HepG2 (cell line): Measurements from ENCODE around the gene PDE1C. TPM values are rescaled to one million over a fixed set of nuclear protein-coding genes. Genes with fewer than 3 reads are reported as not detected.

Source experiments
- ATAC-seq: fragments of 200-7000 bp; cut with Tn5 transposase; 3 replicates; pipeline ENCODE4 v1.9.1; 2020; ENCODE audit warnings: mild to moderate bottlenecking, moderate library complexity
- BruUV-seq: library from RNA; stranded (reverse); fragments of 400-500 nt; replicated peaks from 2 replicates; lab custom pipeline; 2021; lab: Mats Ljungman, UMichigan
- CTCF ChIA-PET: fragments of 300-600 bp; formaldehyde crosslinking; extraction: SDS; loops from one replicate; lab custom pipeline; 2021; ENCODE audit warnings: low total read pairs, inconsistent platforms, low intra/inter-chr PET ratio; lab: Yijun Ruan, JAX
- POLR2A ChIA-PET: fragments of 350-600 bp; sonication (Branson Sonifier 250); formaldehyde crosslinking; loops from one replicate; lab custom pipeline; 2020; ENCODE audit warnings: antibody characterized with exemption, inconsistent platforms; lab: Yijun Ruan, JAX
- DNase-seq: peaks from one replicate; pipeline ENCODE4 v3.0.0-alpha.2; 2015; ENCODE audit warnings: low spot score
- FAIRE-seq: peaks from 3 replicates; lab custom pipeline; 2011; peaks lifted over from hg19 to GRCh38; lab: Jason Lieb, UNC
- H2AFZ ChIP-seq: one replicate; pipeline ENCODE4 v1.6.1; 2011; ENCODE audit warnings: low read length, inconsistent platforms
- H3K27ac ChIP-seq: fragments of 300-600 bp; 3 replicates; pipeline ENCODE4 v1.8.0; 2011; ENCODE audit warnings: mixed run types, mild to moderate bottlenecking, mixed read lengths, low read length, inconsistent platforms; ENCODE audit not compliant: insufficient read depth; ENCODE audit errors: extremely low read length
- H3K27me3 ChIP-seq, 2 experiments: fragments of 200-600 bp in 1 of 2; 2 replicates in 1 of 2; 3 replicates in 1 of 2; pipeline versions ENCODE4 v1.6.0 to v1.8.0; 2011; ENCODE audit warnings: low read length in 2 of 2, mild to moderate bottlenecking in 2 of 2, moderate library complexity in 2 of 2, inconsistent platforms in 1 of 2; ENCODE audit not compliant: insufficient read depth in 2 of 2, control insufficient read depth in 1 of 2
- H3K36me3 ChIP-seq, 2 experiments: fragments of 200-600 bp in 1 of 2; replicated peaks in 1 of 2; 2 replicates in 1 of 2; 3 replicates in 1 of 2; pipeline versions ENCODE4 v1.5.1 to v1.8.0; 2011; ENCODE audit warnings: low read length in 2 of 2, inconsistent platforms in 1 of 2; ENCODE audit not compliant: insufficient read depth in 2 of 2, control insufficient read depth in 1 of 2
- H3K4me1 ChIP-seq: 2 replicates; pipeline ENCODE4 v1.5.1; 2012; ENCODE audit warnings: low read length, inconsistent platforms; ENCODE audit not compliant: insufficient read depth
- H3K4me2 ChIP-seq: 2 replicates; pipeline ENCODE4 v1.6.0; 2011; ENCODE audit warnings: low read depth, low read length, inconsistent platforms
- H3K4me3 ChIP-seq, 3 experiments: fragments of 200-600 bp in 1 of 3; sonication (generic), shearing (Covaris generic) in 1 of 3; replicated peaks in 1 of 3; 2 replicates each; pipeline ENCODE4 v1.5.1; 2011 to 2016; ENCODE audit warnings: low read length in 3 of 3, inconsistent platforms in 2 of 3, low read depth in 2 of 3, mild to moderate bottlenecking in 2 of 3, control low read depth in 1 of 3, mixed read lengths in 1 of 3; ENCODE audit not compliant: insufficient read depth in 1 of 3
- H3K79me2 ChIP-seq: one replicate; pipeline ENCODE4 v1.6.1; 2011; ENCODE audit warnings: low read length, inconsistent platforms; ENCODE audit not compliant: insufficient read depth
- H3K9ac ChIP-seq: 2 replicates; pipeline ENCODE4 v1.6.0; 2011; ENCODE audit warnings: mild to moderate bottlenecking, low read depth, low read length, inconsistent platforms; ENCODE audit not compliant: insufficient read depth
- H3K9me3 ChIP-seq: 2 replicates; pipeline ENCODE4 v1.5.1; 2012; ENCODE audit warnings: mild to moderate bottlenecking, low read length
- H4K20me1 ChIP-seq: 2 replicates; pipeline ENCODE4 v1.6.0; 2011; ENCODE audit warnings: inconsistent platforms, mild to moderate bottlenecking, low read length, moderate library complexity; ENCODE audit not compliant: insufficient read depth
- CC2D1A ChIP-seq: sonication (generic); formaldehyde crosslinking; IDR thresholded peaks from 2 replicates; pipeline ENCODE4 v1.8.1; 2023; ENCODE audit warnings: mild to moderate bottlenecking, missing genetic modification reagents
- EHMT2 ChIP-seq: fragments of 200-600 bp; sonication (generic); IDR thresholded peaks from 2 replicates; pipeline ENCODE4 v1.7.0; 2017; ENCODE audit warnings: antibody characterized with exemption, low read depth, low read length, borderline replicate concordance
- ELF3 ChIP-seq: IDR thresholded peaks from 2 replicates; pipeline ENCODE4 v1.6.1; 2016; ENCODE audit warnings: missing genetic modification reagents, missing compliant biosample characterization
- FOXP1 ChIP-seq, 2 experiments: fragments of 450-650 bp in 1 of 2; IDR thresholded peaks; 2 replicates each; pipeline ENCODE4 v1.6.1; 2017 to 2018; ENCODE audit warnings: antibody characterized with exemption in 1 of 2
- KDM4B ChIP-seq: sonication (generic); formaldehyde crosslinking; IDR thresholded peaks from 2 replicates; pipeline ENCODE4 v1.4.0; 2020; ENCODE audit warnings: missing genetic modification reagents
- NFE2L2 ChIP-seq: fragments of 150-350 bp; IDR thresholded peaks from 2 replicates; pipeline ENCODE4 v1.6.1; 2014; ENCODE audit warnings: low read length
- RARA ChIP-seq: IDR thresholded peaks from 2 replicates; pipeline ENCODE4 v1.6.1; 2016; ENCODE audit warnings: missing genetic modification reagents, missing compliant biosample characterization
- TMF1 ChIP-seq: sonication (generic); formaldehyde crosslinking; IDR thresholded peaks from 2 replicates; pipeline ENCODE4 v1.8.1; 2022; ENCODE audit warnings: low read depth, missing genetic modification reagents
- ZNF432 ChIP-seq: sonication (generic); formaldehyde crosslinking; IDR thresholded peaks from 2 replicates; pipeline ENCODE4 v1.5.0; 2020; ENCODE audit warnings: missing genetic modification reagents, mild to moderate bottlenecking, borderline replicate concordance
- ZNF614 ChIP-seq: IDR thresholded peaks from 2 replicates; pipeline ENCODE4 v1.6.1; 2018; ENCODE audit warnings: missing biosample characterization, missing genetic modification reagents, inconsistent platforms, borderline replicate concordance
- ZNF776 ChIP-seq: sonication (generic); formaldehyde crosslinking; IDR thresholded peaks from 2 replicates; pipeline ENCODE4 v1.4.0; 2020; ENCODE audit warnings: mild to moderate bottlenecking, missing genetic modification reagents
- ZNF878 ChIP-seq: sonication (generic); formaldehyde crosslinking; IDR thresholded peaks from 2 replicates; pipeline ENCODE4 v1.8.1; 2023; ENCODE audit warnings: mild to moderate bottlenecking, missing genetic modification reagents, moderate library complexity
- WGBS: methylation state at CpG from one replicate; pipeline ENCODE4 v1.1.6; 2017; ENCODE audit warnings: low lambda C conversion rate; 5-methylcytosine and 5-hydroxymethylcytosine counted together
- in situ Hi-C: cut with HindIII; loops from 2 replicates; pipeline ENCODE4 v1.10.0; 2017; ENCODE audit warnings: low pct_unique_long_range_greater_than_20kb; ENCODE audit not compliant: extremely low pct_ligation_motif_present
- intact Hi-C: fragments of 100-400 bp; cut with micrococcal nuclease; formaldehyde crosslinking; loops from one replicate; pipeline ENCODE4 v1.10.0; 2022; ENCODE audit not compliant: unreplicated experiment
- polyA plus RNA-seq, 8 experiments: library from polyadenylated mRNA; depleted of rRNA in 3 of 8; stranded (reverse) in 7 of 8; unstranded in 1 of 8; fragments of >200 nt; fragmentation: Illumina TruSeq in 4 of 8; extraction: Trizol in 4 of 8; gene quantifications; 2 replicates each; pipeline versions ENCODE4 v1.2.1 to v1.2.3, GENCODE V29; 2011 to 2016; ENCODE audit warnings: low read depth in 4 of 8, missing spikeins in 1 of 8, mixed read lengths in 1 of 8; ENCODE audit not compliant: insufficient read depth in 1 of 8
- total RNA-seq, 5 experiments: library from RNA; depleted of rRNA; stranded (reverse); fragments of >200 nt; fragmentation: Illumina TruSeq; extraction: Trizol; gene quantifications; 2 replicates each; pipeline ENCODE4 v1.2.3, GENCODE V29; 2016; ENCODE audit warnings: low read depth in 1 of 5
- TF ChIP-seq, protein P1 (sequence below): sonication (generic); formaldehyde crosslinking; IDR thresholded peaks from 2 replicates; pipeline ENCODE4 v1.4.0; 2020; ENCODE audit warnings: missing genetic modification reagents
- TF ChIP-seq, protein P2 (sequence below): sonication (generic); formaldehyde crosslinking; IDR thresholded peaks from 2 replicates; pipeline ENCODE4 v1.4.0; 2020; ENCODE audit warnings: mild to moderate bottlenecking, missing genetic modification reagents
- TF ChIP-seq, protein P3 (sequence below): sonication (generic); formaldehyde crosslinking; IDR thresholded peaks from 2 replicates; pipeline ENCODE4 v1.5.1; 2020; ENCODE audit warnings: mild to moderate bottlenecking, missing genetic modification reagents, borderline replicate concordance

Gene PDE1C
- total and polyA plus RNA-seq, 2 of the 13 experiments (the other 11 are each of a cell fraction or from before 2014, with no cell fraction given), result not detected

DNA sequence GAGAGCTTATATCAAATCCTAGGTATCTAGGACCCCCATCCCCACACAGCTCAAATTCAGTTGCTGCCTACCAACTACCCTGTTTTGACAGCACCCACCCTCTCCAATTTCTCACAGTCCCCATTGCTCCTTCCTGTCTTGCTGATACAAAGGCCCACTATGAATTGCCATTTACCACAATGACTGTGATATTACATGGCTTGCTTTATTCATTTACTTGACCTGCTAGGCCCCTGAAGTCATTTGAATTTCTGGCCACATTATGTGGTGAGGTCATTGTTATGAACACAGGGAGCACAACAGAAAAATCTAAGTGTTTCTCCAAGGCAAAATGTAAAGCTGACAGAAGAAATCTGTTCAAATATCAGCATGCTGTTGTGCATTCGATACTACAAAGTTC, 281.8 kb downstream of the PDE1C start:
- Histone ChIP-seq H2AFZ (no peak overlapping the region), H3K79me2 (no peaks in the 10 kb centered on the region), H3K27ac (no peak overlapping the region), H3K9ac (no peak overlapping the region), H3K4me3 (no peak overlapping the region), H4K20me1 (no peaks in the 10 kb centered on the region), H3K27me3 (no peaks in the 10 kb centered on the region), H3K36me3 (no peaks in the 10 kb centered on the region), H3K9me3 (no peaks in the 10 kb centered on the region), H3K4me2 (no peak overlapping the region), H3K4me1 (no peaks in the 10 kb centered on the region)
- BruUV-seq, result no TSS peak
- FAIRE-seq, result no peak
- DNase-seq, result no peak
- POLR2A ChIA-PET, result no interaction called here
- CTCF ChIA-PET, result no interaction called here
- ATAC-seq, result no peak
- 0% methylated on average over 1 of the region's 1 CpG for WGBS
- in situ Hi-C loops (no loop called here), intact Hi-C loops (no loop called here)
- TF ChIP-seq RARA (CRISPR knock-in tag) (no peak), ZNF776 (CRISPR knock-in tag) (no peak), CC2D1A (no peak), ZNF432 (CRISPR knock-in tag) (no peak), FOXP1 (IDR thresholded peaks at IDR 0.05) (no peak), FOXP1 (CRISPR knock-in tag; IDR thresholded peaks at IDR 0.05) (no peak), KDM4B (CRISPR knock-in tag) (no peak), TMF1 (CRISPR knock-in tag) (no peak), NFE2L2 (no peak), EHMT2 (no peak), ELF3 (no peak), ZNF614 (CRISPR knock-in tag) (no peak), ZNF878 (CRISPR knock-in tag) (no peak)
- TF ChIP-seq, protein P1, sequence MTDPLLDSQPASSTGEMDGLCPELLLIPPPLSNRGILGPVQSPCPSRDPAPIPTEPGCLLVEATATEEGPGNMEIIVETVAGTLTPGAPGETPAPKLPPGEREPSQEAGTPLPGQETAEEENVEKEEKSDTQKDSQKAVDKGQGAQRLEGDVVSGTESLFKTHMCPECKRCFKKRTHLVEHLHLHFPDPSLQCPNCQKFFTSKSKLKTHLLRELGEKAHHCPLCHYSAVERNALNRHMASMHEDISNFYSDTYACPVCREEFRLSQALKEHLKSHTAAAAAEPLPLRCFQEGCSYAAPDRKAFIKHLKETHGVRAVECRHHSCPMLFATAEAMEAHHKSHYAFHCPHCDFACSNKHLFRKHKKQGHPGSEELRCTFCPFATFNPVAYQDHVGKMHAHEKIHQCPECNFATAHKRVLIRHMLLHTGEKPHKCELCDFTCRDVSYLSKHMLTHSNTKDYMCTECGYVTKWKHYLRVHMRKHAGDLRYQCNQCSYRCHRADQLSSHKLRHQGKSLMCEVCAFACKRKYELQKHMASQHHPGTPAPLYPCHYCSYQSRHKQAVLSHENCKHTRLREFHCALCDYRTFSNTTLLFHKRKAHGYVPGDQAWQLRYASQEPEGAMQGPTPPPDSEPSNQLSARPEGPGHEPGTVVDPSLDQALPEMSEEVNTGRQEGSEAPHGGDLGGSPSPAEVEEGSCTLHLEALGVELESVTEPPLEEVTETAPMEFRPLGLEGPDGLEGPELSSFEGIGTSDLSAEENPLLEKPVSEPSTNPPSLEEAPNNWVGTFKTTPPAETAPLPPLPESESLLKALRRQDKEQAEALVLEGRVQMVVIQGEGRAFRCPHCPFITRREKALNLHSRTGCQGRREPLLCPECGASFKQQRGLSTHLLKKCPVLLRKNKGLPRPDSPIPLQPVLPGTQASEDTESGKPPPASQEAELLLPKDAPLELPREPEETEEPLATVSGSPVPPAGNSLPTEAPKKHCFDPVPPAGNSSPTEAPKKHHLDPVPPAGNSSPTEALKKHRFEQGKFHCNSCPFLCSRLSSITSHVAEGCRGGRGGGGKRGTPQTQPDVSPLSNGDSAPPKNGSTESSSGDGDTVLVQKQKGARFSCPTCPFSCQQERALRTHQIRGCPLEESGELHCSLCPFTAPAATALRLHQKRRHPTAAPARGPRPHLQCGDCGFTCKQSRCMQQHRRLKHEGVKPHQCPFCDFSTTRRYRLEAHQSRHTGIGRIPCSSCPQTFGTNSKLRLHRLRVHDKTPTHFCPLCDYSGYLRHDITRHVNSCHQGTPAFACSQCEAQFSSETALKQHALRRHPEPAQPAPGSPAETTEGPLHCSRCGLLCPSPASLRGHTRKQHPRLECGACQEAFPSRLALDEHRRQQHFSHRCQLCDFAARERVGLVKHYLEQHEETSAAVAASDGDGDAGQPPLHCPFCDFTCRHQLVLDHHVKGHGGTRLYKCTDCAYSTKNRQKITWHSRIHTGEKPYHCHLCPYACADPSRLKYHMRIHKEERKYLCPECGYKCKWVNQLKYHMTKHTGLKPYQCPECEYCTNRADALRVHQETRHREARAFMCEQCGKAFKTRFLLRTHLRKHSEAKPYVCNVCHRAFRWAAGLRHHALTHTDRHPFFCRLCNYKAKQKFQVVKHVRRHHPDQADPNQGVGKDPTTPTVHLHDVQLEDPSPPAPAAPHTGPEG, result no peak
- TF ChIP-seq, protein P2, sequence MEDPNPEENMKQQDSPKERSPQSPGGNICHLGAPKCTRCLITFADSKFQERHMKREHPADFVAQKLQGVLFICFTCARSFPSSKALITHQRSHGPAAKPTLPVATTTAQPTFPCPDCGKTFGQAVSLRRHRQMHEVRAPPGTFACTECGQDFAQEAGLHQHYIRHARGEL (CRISPR knock-in tag), result no peak
- TF ChIP-seq, protein P3, sequence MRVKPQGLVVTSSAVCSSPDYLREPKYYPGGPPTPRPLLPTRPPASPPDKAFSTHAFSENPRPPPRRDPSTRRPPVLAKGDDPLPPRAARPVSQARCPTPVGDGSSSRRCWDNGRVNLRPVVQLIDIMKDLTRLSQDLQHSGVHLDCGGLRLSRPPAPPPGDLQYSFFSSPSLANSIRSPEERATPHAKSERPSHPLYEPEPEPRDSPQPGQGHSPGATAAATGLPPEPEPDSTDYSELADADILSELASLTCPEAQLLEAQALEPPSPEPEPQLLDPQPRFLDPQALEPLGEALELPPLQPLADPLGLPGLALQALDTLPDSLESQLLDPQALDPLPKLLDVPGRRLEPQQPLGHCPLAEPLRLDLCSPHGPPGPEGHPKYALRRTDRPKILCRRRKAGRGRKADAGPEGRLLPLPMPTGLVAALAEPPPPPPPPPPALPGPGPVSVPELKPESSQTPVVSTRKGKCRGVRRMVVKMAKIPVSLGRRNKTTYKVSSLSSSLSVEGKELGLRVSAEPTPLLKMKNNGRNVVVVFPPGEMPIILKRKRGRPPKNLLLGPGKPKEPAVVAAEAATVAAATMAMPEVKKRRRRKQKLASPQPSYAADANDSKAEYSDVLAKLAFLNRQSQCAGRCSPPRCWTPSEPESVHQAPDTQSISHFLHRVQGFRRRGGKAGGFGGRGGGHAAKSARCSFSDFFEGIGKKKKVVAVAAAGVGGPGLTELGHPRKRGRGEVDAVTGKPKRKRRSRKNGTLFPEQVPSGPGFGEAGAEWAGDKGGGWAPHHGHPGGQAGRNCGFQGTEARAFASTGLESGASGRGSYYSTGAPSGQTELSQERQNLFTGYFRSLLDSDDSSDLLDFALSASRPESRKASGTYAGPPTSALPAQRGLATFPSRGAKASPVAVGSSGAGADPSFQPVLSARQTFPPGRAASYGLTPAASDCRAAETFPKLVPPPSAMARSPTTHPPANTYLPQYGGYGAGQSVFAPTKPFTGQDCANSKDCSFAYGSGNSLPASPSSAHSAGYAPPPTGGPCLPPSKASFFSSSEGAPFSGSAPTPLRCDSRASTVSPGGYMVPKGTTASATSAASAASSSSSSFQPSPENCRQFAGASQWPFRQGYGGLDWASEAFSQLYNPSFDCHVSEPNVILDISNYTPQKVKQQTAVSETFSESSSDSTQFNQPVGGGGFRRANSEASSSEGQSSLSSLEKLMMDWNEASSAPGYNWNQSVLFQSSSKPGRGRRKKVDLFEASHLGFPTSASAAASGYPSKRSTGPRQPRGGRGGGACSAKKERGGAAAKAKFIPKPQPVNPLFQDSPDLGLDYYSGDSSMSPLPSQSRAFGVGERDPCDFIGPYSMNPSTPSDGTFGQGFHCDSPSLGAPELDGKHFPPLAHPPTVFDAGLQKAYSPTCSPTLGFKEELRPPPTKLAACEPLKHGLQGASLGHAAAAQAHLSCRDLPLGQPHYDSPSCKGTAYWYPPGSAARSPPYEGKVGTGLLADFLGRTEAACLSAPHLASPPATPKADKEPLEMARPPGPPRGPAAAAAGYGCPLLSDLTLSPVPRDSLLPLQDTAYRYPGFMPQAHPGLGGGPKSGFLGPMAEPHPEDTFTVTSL (CRISPR knock-in tag), result no peak
